Smooth muscle cell (in vitro differentiated cells): ENCODE measurements around the gene LIN7B. TPM values are rescaled to one million over a fixed set of nuclear protein-coding genes. Genes with fewer than 3 reads are reported as not detected.

Experiments
- DNase-seq: peaks from one replicate; lab custom pipeline; 2025; ENCODE audit not compliant: unreplicated experiment; lab: John Stamatoyannopoulos, UW
- H2AFZ ChIP-seq: fragments of 200-600 bp; sonication (generic); 2 replicates; pipeline ENCODE4 v1.6.0; 2016; ENCODE audit warnings: antibody characterized with exemption, low read depth, mild to moderate bottlenecking
- H3F3A ChIP-seq: fragments of 200-600 bp; sonication (generic); 2 replicates; pipeline ENCODE4 v1.6.0; 2017; ENCODE audit warnings: antibody characterized with exemption, low read depth
- H3K27ac ChIP-seq: fragments of 200-600 bp; sonication (generic); 2 replicates; pipeline ENCODE4 v1.5.1; 2016; ENCODE audit warnings: low read depth, mild to moderate bottlenecking
- H3K27me3 ChIP-seq: fragments of 200-600 bp; sonication (generic); 2 replicates; pipeline ENCODE4 v1.6.1; 2016; ENCODE audit warnings: low read depth, mild to moderate bottlenecking
- H3K36me3 ChIP-seq: fragments of 200-600 bp; sonication (generic); 2 replicates; pipeline ENCODE4 v1.5.1; 2016; ENCODE audit warnings: low read depth
- H3K4me1 ChIP-seq: fragments of 200-600 bp; sonication (generic); 2 replicates; pipeline ENCODE4 v1.5.1; 2016; ENCODE audit warnings: low read depth
- H3K4me2 ChIP-seq: fragments of 200-600 bp; sonication (generic); 2 replicates; pipeline ENCODE4 v1.6.0; 2016; ENCODE audit warnings: mild to moderate bottlenecking
- H3K4me3 ChIP-seq: fragments of 200-600 bp; sonication (generic); 2 replicates; pipeline ENCODE4 v1.5.1; 2016; ENCODE audit warnings: mild to moderate bottlenecking
- H3K79me2 ChIP-seq: fragments of 200-600 bp; sonication (generic); 2 replicates; pipeline ENCODE4 v1.6.0; 2016; ENCODE audit warnings: low read depth, mild to moderate bottlenecking
- H3K9ac ChIP-seq: fragments of 200-600 bp; sonication (generic); 2 replicates; pipeline ENCODE4 v1.6.0; 2016; ENCODE audit warnings: low read depth
- H3K9me3 ChIP-seq: fragments of 200-600 bp; sonication (generic); replicated peaks from 2 replicates; pipeline ENCODE4 v1.5.1; 2016; ENCODE audit warnings: low read depth
- H4K20me1 ChIP-seq: fragments of 200-600 bp; sonication (generic); 2 replicates; pipeline ENCODE4 v1.6.0; 2016; ENCODE audit warnings: low read depth
- CTCF ChIP-seq: fragments of 200-600 bp; sonication (generic); IDR thresholded peaks from 2 replicates; pipeline ENCODE4 v1.5.1; 2017; ENCODE audit warnings: borderline replicate concordance, mild to moderate bottlenecking, antibody characterized with exemption; ENCODE audit not compliant: insufficient read depth, poor library complexity, severe bottlenecking
- WGBS: methylation state at CpG from one replicate; pipeline ENCODE4 v1.1.7; 2016; ENCODE audit warnings: low lambda C conversion rate; 5-methylcytosine and 5-hydroxymethylcytosine counted together
- polyA plus RNA-seq: library from polyadenylated mRNA; unstranded; fragments of >200 nt; fragmentation: Nextera tagmentation; extraction: Ambion mirVana; gene quantifications from 2 replicates; pipeline ENCODE4 v1.2.1, GENCODE V29; 2016
- total RNA-seq: library from RNA; depleted of rRNA; stranded (reverse); fragments of >200 nt; gene quantifications from 2 replicates; pipeline ENCODE4 v1.2.3, GENCODE V29; 2014

LIN7B gene
- total and polyA plus RNA-seq, 2 experiments from 2014 or later = 11.7 to 24.7 TPM

- no peaks in the 10 kb centered on the region for H3K27me3 ChIP-seq
- peak overlapping the region; percentile 47 for H3K4me3 ChIP-seq
- H3K79me2 ChIP-seq = no peaks in the 10 kb centered on the region
- H3K4me2 ChIP-seq = peak overlapping the region; percentile 82
- no peaks in the 10 kb centered on the region for H3F3A ChIP-seq
- peak overlapping the region; percentile 42 for H2AFZ ChIP-seq
- TF ChIP-seq CTCF = no peak
- no peaks in the 10 kb centered on the region for H3K9me3 ChIP-seq
- H3K9ac ChIP-seq = no peak overlapping the region
- H3K36me3 ChIP-seq = no peaks in the 10 kb centered on the region
- no peaks in the 10 kb centered on the region for H3K4me1 ChIP-seq
- H4K20me1 ChIP-seq = no peaks in the 10 kb centered on the region
- no peak for DNase-seq
- no peak overlapping the region for H3K27ac ChIP-seq
- WGBS = 73% methylated on average over 15 of the region's 15 CpGs
These were observed 14.5 kb downstream of the LIN7B start for GRCh38 chr19:49128545-49129237.

GRCh38 chr19:49129238-49129583, 15.0 kb downstream of the LIN7B start:
- peak overlapping the region; percentile 82 for H3K4me2 ChIP-seq
- no peaks in the 10 kb centered on the region for H4K20me1 ChIP-seq
- no peaks in the 10 kb centered on the region for H3K79me2 ChIP-seq
- no peaks in the 10 kb centered on the region for H3K27me3 ChIP-seq
- 48% methylated on average over 16 of the region's 16 CpGs for WGBS
- no peak overlapping the region for H3K4me3 ChIP-seq
- H3K9me3 ChIP-seq = no peaks in the 10 kb centered on the region
- H3K27ac ChIP-seq = no peak overlapping the region
- no peaks in the 10 kb centered on the region for H3F3A ChIP-seq
- TF ChIP-seq CTCF = no peak
- no peak overlapping the region for H3K9ac ChIP-seq
- no peak overlapping the region for H2AFZ ChIP-seq
- H3K4me1 ChIP-seq = no peaks in the 10 kb centered on the region
- H3K36me3 ChIP-seq = no peaks in the 10 kb centered on the region
- no peak for DNase-seq

- Histone ChIP-seq H2AFZ (no peak overlapping the region), H3K79me2 (no peaks in the 10 kb centered on the region), H3F3A (no peaks in the 10 kb centered on the region), H3K27ac (no peak overlapping the region), H4K20me1 (no peaks in the 10 kb centered on the region), H3K4me2 (no peak overlapping the region), H3K9ac (no peak overlapping the region), H3K36me3 (no peaks in the 10 kb centered on the region), H3K9me3 (no peaks in the 10 kb centered on the region), H3K4me3 (no peak overlapping the region), H3K27me3 (no peaks in the 10 kb centered on the region), H3K4me1 (no peaks in the 10 kb centered on the region)
- no peak for DNase-seq
- no peak for TF ChIP-seq CTCF
- 93% methylated on average over 24 of the region's 24 CpGs for WGBS
These were observed 16.2 kb downstream of the LIN7B start for GRCh38 chr19:49130325-49130724.
